Stomach (tissue), 4 donors: ENCODE data around the gene RABEP2.

Experiments
- POLR2A ChIP-seq, 4 donors: fragments of 450-650 bp; IDR thresholded peaks; one replicate each; pipeline ENCODE4 v1.6.1; 2016; ENCODE audit warnings: antibody characterized with exemption in 4 of 4, control low read depth in 2 of 4, mild to moderate bottlenecking in 1 of 4, moderate library complexity in 1 of 4
- TF ChIP-seq, protein P1 (sequence below), 7 experiments: fragments of 450-650 bp in 4 of 7; fragments of 200-600 bp in 3 of 7; sonication (generic) in 3 of 7; IDR thresholded peaks; one replicate each; pipeline ENCODE4 v1.5.1; 2016 to 2019; ENCODE audit warnings: antibody characterized with exemption in 7 of 7, control low read depth in 2 of 7, mild to moderate bottlenecking in 1 of 7

DNA sequence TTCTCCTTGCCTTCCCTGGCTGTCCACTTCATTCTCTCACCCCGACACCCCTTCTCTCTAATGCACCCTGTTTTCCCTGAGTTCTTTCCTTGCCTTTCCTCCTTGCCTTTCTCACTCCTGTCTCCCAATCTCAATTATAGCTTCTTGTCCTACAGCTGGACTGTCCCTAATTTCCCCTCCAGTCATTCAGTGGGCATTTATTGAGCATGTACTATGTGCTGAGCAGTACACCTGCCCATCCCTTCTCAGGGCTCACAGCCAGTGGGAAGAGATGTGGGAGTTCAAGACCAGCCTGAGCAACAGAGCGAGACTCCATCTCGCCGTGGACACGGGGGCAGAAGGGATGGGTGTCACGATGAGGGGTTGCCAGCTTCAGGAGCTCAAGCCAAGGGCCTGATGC lies 41.0 kb downstream of the RABEP2 start:
- no peak for TF ChIP-seq POLR2A (IDR thresholded peaks at IDR 0.05)
- TF ChIP-seq, protein P1, sequence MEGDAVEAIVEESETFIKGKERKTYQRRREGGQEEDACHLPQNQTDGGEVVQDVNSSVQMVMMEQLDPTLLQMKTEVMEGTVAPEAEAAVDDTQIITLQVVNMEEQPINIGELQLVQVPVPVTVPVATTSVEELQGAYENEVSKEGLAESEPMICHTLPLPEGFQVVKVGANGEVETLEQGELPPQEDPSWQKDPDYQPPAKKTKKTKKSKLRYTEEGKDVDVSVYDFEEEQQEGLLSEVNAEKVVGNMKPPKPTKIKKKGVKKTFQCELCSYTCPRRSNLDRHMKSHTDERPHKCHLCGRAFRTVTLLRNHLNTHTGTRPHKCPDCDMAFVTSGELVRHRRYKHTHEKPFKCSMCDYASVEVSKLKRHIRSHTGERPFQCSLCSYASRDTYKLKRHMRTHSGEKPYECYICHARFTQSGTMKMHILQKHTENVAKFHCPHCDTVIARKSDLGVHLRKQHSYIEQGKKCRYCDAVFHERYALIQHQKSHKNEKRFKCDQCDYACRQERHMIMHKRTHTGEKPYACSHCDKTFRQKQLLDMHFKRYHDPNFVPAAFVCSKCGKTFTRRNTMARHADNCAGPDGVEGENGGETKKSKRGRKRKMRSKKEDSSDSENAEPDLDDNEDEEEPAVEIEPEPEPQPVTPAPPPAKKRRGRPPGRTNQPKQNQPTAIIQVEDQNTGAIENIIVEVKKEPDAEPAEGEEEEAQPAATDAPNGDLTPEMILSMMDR (IDR thresholded peaks at IDR 0.05) = no peak
